ENCODE measurements around the gene CAB39.

DNA sequence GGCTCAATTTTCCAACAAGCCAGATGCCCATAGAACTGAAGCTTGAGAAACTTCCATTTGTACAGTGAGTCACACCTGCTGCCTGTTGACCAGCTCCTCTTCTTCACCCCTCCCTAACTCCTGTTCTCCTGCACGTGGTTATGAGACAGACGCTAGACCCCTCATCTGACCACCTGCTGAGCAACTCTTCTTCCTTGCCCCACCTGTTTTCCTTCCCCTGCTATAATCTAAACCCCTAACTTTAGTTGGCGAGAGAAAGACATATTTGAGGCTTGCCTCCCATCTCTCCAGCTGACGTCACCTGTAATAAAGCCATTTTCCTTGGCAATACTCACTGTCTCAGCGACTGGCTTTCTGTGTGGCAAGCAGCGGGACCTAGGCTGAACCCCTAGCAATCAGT, 129.8 kb downstream of the CAB39 start:
- TF ChIP-seq, protein P1, sequence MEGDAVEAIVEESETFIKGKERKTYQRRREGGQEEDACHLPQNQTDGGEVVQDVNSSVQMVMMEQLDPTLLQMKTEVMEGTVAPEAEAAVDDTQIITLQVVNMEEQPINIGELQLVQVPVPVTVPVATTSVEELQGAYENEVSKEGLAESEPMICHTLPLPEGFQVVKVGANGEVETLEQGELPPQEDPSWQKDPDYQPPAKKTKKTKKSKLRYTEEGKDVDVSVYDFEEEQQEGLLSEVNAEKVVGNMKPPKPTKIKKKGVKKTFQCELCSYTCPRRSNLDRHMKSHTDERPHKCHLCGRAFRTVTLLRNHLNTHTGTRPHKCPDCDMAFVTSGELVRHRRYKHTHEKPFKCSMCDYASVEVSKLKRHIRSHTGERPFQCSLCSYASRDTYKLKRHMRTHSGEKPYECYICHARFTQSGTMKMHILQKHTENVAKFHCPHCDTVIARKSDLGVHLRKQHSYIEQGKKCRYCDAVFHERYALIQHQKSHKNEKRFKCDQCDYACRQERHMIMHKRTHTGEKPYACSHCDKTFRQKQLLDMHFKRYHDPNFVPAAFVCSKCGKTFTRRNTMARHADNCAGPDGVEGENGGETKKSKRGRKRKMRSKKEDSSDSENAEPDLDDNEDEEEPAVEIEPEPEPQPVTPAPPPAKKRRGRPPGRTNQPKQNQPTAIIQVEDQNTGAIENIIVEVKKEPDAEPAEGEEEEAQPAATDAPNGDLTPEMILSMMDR (IDR thresholded peaks at IDR 0.05): no peak
- TF ChIP-seq MXI1 (IDR thresholded peaks at IDR 0.05; ENCODE audit: low read depth, low read length) (no peak), EP300 (IDR thresholded peaks at IDR 0.05; ENCODE audit: borderline replicate concordance in 1 of 2, low read depth in 1 of 2, low read length in 1 of 2) (no peak), NRF1 (IDR thresholded peaks at IDR 0.05; ENCODE audit: low read depth, low read length) (no peak), EZH2phosphoT487 (IDR thresholded peaks at IDR 0.05; ENCODE audit: borderline replicate concordance, low read depth) (no peak), RCOR1 (IDR thresholded peaks at IDR 0.05; ENCODE audit: low read length) (no peak), CHD2 (IDR thresholded peaks at IDR 0.05; ENCODE audit: low read length, partially characterized antibody) (no peak)
- TF ChIP-seq, protein P2, sequence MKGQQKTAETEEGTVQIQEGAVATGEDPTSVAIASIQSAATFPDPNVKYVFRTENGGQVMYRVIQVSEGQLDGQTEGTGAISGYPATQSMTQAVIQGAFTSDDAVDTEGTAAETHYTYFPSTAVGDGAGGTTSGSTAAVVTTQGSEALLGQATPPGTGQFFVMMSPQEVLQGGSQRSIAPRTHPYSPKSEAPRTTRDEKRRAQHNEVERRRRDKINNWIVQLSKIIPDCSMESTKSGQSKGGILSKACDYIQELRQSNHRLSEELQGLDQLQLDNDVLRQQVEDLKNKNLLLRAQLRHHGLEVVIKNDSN (IDR thresholded peaks at IDR 0.05; ENCODE audit: borderline replicate concordance, low read depth): no peak

Data from SK-N-SH (cell line).